ENCODE data around the gene AUP1. TPM values are rescaled to one million over a fixed set of nuclear protein-coding genes. Genes with fewer than 3 reads are reported as not detected.

Gene AUP1
- total and polyA plus RNA-seq, 8 donors: 74.4 to 244 (median 167) TPM

DNA sequence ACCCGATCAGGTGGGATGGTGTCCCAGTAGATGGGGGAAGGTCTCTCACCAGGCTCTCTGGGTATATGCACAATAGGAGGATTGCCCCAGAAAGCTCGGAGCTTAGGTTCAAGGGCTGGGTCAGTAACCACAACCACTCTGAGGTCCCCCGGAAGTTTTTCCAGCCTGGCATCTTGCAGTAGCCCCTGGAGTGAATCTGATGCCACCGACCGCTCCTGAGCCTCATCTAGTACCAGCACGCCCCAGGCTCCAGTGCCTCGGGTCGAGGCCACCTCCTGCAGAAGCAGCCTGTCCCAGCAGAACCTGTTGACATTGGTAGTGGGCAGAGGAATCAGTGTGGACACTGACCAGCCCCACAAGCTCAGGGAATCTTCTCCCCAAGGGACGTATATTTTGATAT lies 5.5 kb downstream of the AUP1 start:
- no peak overlapping the region for H3K27ac ChIP-seq
- intact Hi-C loops (cut with DNase I; ENCODE audit: low total_unique reads): no loop called here
- DNase-seq: no peak
- peaks cover 23 to 31% (median 29%) of the 10 kb centered on the region in 4 donors for H3K36me3 ChIP-seq
- no peak for TF ChIP-seq POLR2A (IDR thresholded peaks at IDR 0.05)
- TF ChIP-seq EP300 (IDR thresholded peaks at IDR 0.05): no peak
- TF ChIP-seq, protein P1, sequence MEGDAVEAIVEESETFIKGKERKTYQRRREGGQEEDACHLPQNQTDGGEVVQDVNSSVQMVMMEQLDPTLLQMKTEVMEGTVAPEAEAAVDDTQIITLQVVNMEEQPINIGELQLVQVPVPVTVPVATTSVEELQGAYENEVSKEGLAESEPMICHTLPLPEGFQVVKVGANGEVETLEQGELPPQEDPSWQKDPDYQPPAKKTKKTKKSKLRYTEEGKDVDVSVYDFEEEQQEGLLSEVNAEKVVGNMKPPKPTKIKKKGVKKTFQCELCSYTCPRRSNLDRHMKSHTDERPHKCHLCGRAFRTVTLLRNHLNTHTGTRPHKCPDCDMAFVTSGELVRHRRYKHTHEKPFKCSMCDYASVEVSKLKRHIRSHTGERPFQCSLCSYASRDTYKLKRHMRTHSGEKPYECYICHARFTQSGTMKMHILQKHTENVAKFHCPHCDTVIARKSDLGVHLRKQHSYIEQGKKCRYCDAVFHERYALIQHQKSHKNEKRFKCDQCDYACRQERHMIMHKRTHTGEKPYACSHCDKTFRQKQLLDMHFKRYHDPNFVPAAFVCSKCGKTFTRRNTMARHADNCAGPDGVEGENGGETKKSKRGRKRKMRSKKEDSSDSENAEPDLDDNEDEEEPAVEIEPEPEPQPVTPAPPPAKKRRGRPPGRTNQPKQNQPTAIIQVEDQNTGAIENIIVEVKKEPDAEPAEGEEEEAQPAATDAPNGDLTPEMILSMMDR (IDR thresholded peaks at IDR 0.05): no peak
- no peak for TF ChIP-seq POLR2AphosphoS5 (IDR thresholded peaks at IDR 0.05)
- H3K9me3 ChIP-seq: no peaks in the 10 kb centered on the region
- peaks cover 14 to 29% (median 18%) of the 10 kb centered on the region in 4 donors for H3K4me1 ChIP-seq
- WGBS, 5 donors: 83 to 89% (median 88%) methylated on average over 8 to 9 of the region's 9 CpGs
- H3K27me3 ChIP-seq: peaks cover 0 to 20% (median 10%) of the 10 kb centered on the region in 3 donors
- H3K4me3 ChIP-seq: no peak overlapping the region

DNA sequence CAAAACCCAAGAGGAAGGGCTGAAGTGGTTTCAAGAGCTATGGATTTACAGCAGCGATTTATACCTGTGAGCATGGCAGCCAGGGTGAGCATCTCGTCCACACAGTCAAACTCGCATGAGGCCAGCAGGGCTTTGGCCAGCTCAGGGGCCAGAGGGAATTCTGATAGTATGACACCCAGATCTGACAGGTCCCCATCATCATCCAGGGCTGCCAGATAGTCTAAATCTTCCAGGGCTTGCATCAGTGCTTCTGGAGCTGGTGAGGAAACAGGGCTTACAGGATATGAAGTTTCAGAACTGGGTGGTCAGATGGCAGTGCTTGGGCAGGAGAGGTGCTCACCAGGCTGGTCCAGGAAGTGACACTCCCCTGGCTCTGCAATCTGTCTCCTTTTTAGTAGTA lies 7.0 kb downstream of the AUP1 start:
- no peak for DNase-seq
- WGBS, 5 donors: 72 to 89% (median 82%) methylated on average over 2 to 3 of the region's 3 CpGs

DNA sequence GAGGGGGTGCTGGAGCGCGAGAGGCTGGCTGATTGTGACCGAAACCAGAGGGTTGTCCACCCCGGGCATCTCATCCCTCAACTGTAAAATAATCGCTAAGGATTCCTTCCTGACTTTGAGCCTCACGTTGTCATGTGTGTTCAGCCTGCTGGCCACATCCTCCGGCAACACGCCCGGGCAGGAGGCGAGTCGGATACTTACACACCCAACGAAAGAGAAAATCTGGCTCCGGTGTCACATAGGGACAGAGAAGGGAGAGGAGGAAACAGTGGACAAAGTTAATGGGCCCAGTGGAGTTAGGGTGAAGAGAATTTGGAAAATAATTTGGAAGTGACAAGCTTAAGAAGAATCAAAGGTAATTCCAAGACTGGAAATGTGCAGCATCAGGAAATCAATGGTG lies 12.9 kb downstream of the AUP1 start:
- intact Hi-C loops (cut with DNase I; ENCODE audit: low total_unique reads): no loop called here
- 70 to 74% (median 73%) methylated on average over 13 of the region's 13 CpGs for WGBS, 5 donors
- no peak for TF ChIP-seq POLR2AphosphoS5 (IDR thresholded peaks at IDR 0.05)
- no peak for TF ChIP-seq POLR2A (IDR thresholded peaks at IDR 0.05)
- Histone ChIP-seq H3K4me3 (peak overlapping the region in 3 of 4 donors; percentile 34 to 55 (median 39)), H3K36me3 (no peaks in the 10 kb centered on the region), H3K27me3 (peaks cover 38 to 93% (median 84%) of the 10 kb centered on the region in 3 donors), H3K4me1 (peaks cover 32 to 39% (median 35%) of the 10 kb centered on the region in 4 donors), H3K27ac (no peak overlapping the region), H3K9me3 (no peaks in the 10 kb centered on the region)
- no peak for DNase-seq

More for the DNA sequence above, 7.0 kb downstream of the AUP1 start:
- no peak overlapping the region for H3K4me3 ChIP-seq
- peaks cover 0 to 35% (median 25%) of the 10 kb centered on the region in 3 donors for H3K27me3 ChIP-seq
- intact Hi-C loops (cut with DNase I; ENCODE audit: low total_unique reads): no loop called here
- no peaks in the 10 kb centered on the region for H3K9me3 ChIP-seq
- TF ChIP-seq, protein P1 (IDR thresholded peaks at IDR 0.05): no peak
- TF ChIP-seq POLR2A (IDR thresholded peaks at IDR 0.05) (no peak), EP300 (IDR thresholded peaks at IDR 0.05) (no peak), POLR2AphosphoS5 (IDR thresholded peaks at IDR 0.05) (no peak)
- peaks cover 0 to 14% (median 3%) of the 10 kb centered on the region in 4 donors for H3K4me1 ChIP-seq
- H3K27ac ChIP-seq: no peak overlapping the region
- H3K36me3 ChIP-seq: peaks cover 16 to 24% (median 20%) of the 10 kb centered on the region in 4 donors

DNA sequence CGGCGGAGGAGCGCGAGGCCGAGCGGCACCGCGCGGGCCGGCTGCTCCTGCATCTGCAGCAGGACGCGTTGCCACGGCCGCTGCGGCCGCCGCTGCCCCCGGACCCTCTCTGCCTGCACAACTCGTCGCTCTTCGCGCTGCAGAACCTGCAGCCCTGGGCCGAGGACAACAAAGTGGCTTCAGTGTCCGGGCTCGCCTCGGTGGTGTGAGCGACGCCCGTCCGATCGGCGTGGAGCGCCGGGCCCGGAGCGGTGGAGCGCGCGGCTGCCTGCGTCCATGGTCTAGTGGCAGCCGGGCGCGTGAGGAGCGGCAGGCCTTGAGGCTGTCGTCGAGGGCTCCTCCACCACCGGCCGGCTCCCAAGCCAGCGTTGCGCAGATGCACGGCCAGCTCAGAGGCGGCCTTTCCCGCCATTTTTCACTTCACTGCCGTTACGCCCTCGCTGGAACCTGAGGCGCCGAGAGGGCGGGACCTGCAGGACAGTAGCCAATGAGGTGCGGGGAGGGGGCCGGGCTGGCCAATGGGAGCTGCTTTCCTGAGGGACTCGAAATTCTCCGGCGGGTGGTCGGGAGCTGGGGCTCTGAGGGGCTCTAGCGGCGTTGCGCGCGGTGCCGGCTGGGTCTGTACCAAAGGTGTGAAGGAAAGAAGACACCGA lies 13.4 kb downstream of the AUP1 start:
- DNase-seq: peak; percentile 62 to 90
- intact Hi-C loops (cut with DNase I; ENCODE audit: low total_unique reads): no loop called here
- no peak overlapping the region for H3K27ac ChIP-seq
- H3K4me1 ChIP-seq: peaks cover 32 to 39% (median 35%) of the 10 kb centered on the region in 4 donors
- TF ChIP-seq POLR2AphosphoS5 (IDR thresholded peaks at IDR 0.05): no peak
- TF ChIP-seq EP300 (IDR thresholded peaks at IDR 0.05): no peak
- no peak for TF ChIP-seq POLR2A (IDR thresholded peaks at IDR 0.05)
- TF ChIP-seq, protein P1 (IDR thresholded peaks at IDR 0.05): no peak
- WGBS, 5 donors: 6 to 11% (median 8%) methylated on average over 46 to 72 of the region's 72 CpGs
- H3K27me3 ChIP-seq: peaks cover 38 to 99% (median 89%) of the 10 kb centered on the region in 3 donors
- H3K4me3 ChIP-seq: peak overlapping the region; percentile 26 to 55 (median 36)
- H3K36me3 ChIP-seq: no peaks in the 10 kb centered on the region
- no peaks in the 10 kb centered on the region for H3K9me3 ChIP-seq

All from stomach (tissue), 9 donors.